NOMO-1 treated with DMSO at 0.1 percent for 48 hours (cell line): ENCODE data around the gene MKLN1.
A peak's percentile ranks its signal among the peaks of the same experiment; 100 is the strongest.
"Not testable (repeated sequence)": the region's sequence is repeated elsewhere in the genome, so short reads cannot be mapped to it uniquely, and the experiment has no call there.

Source experiments
- DNase-seq: peaks from one replicate; lab custom pipeline; 2025; ENCODE audit not compliant: unreplicated experiment; lab: John Stamatoyannopoulos, UW

MKLN1 gene

DNA sequence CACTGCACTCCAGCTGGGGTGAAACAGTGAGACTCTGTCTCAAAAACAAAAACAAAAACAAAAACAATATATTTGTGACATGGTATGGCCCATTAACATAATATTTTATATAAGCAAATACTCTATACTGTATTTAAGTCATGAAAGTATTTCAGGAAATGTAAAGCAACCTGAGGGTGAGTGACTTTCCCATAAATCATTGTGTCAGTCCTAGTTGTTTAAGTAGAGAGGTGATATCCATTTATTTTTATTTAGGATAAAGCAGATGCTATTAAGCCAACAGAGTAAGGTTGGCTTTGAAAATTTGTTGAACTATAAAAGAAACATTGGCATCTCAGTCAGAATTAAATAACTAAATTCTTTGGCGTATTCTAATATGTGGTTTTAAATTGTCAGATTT is 60.5 kb downstream of the MKLN1 start:
- DNase-seq: no peak

DNA sequence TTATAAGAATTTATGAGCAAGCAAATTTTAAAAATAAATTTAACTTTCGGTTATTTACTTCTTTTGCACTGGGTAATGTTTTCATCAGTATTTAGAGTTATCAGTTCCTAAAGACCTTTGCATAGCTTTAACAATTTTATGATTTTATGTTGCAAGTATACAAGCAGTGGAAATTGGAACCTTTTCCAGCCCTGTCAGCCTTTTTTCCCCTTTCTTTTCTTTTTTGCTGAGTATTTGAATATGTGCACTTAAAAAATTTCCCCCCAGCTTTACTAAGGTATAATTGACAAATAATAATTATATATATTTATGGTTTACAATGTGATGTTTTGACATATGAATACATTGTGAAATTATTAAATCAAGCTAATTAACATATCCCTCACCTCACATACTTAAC is 62.6 kb downstream of the MKLN1 start:
- no peak for DNase-seq

GRCh38 chr7:131391145-131391544 is 63.5 kb downstream of the MKLN1 start:
- no peak for DNase-seq

GRCh38 chr7:131400681-131401176 is 73.1 kb downstream of the MKLN1 start:
- no peak for DNase-seq

GRCh38 chr7:131401194-131401593 is 73.5 kb downstream of the MKLN1 start:
- DNase-seq: no peak

DNA sequence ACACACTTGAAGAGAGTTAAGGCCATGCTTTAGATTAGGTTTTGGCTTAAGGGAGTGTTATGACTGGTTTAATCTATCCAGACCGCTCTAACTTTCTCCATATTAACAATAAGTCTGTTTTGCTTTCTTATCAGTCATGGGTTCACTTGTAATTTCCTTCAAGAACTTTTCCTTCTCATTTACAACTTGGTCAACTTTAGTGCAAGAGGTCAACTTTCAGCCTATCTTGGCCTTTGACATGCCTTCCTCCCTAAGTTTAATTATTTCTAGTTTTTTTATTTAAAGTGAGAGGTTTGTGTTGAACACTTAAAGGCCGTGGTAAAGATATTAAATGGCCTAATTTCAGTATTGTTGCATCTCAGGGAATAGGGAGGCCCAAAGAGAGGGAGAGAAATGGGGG is 75.6 kb downstream of the MKLN1 start:
- DNase-seq: no peak

DNA sequence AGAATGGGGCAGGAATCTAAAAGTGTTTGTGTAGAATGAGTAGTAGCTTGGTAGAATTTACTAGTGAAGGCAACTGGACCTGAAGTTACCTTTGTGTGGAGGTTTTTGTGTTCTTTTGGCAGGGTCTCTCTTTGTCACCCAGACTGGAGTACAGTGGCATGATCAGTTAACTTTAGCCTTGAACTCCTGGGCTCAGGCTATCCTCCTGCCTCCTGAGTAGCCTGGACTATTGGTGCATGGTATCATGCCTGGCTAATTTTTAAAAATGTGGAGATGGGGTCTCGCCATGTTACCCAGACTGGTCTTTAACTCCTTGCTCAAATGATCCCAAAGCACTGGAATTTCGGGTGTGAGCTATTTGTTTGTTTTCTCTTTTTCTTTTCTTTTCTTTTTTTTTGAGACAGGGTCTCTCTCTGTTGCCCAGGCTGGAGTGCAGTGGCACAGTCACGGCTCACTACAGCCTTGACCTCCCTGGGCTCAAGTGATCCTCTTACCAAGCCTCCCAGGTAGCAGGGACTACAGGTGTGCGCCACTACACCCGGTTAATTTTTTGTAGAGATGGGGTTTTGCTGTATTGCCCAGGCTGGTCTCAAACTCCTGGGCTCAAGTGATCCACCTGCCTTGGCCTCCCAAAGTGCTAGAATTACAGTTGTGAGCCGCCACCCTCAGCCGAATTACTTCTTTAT is 76.7 kb downstream of the MKLN1 start:
- DNase-seq: no peak

GRCh38 chr7:131409129-131409766 is 81.6 kb downstream of the MKLN1 start:
- DNase-seq: no peak

DNA sequence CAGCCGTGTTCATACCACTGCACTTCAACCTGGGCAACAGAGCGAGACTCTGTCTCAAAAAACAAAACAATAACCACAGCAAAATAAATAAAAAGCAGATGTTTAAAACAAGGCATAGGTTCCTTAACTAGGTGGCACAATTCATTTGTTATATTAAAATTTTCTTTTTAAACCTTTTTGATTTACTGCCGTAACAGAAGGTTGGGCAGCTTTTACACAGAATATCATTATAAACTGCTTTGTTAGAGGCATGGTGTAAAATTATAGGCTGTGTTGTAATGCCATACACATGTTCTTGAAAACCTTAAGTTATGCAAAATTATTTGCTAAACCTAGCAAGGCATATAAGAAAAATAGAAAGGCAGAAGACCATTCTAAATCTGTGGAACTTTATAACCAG is 84.4 kb downstream of the MKLN1 start:
- no peak for DNase-seq

DNA sequence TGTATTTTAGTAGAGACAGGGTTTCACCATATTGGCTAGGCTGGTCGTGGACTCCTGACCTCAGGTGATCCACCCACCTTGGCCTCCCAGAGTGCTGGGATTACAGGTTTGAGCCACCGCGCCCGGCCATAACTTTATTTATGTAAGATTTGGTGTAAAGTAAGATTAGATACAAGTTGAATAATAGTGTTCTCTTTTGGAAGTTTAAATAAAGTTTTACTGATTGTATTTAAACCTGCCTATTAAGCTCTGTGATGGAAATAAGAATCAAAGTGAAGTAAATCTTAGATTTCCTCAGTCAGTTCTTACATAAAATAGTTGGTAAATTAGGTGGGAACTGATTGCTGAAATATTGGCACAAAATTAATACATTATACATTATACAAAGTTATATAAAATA is 86.0 kb downstream of the MKLN1 start:
- DNase-seq: no peak

GRCh38 chr7:131424219-131424822 is 96.6 kb downstream of the MKLN1 start:
- DNase-seq: peak; percentile 11

DNA sequence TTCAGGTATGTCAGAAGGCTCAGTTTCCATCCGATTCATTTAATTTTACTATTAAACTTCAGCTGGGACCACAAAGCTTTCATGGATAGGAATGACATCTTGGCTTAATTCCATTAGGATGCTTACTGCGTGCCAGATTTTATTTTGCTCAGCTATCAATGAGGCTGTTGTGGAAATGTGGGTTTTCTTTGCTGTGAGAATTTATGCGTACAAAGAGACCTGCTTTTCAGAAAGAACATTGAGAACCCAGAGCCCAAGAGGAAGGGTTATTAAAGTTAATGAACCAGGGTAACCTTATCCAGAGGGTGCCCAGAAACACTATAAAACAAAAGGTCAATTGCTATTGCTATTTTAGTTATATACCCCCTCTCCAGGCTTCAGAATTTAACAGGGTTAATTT is 98.3 kb downstream of the MKLN1 start:
- no peak for DNase-seq

- DNase-seq: not testable (repeated sequence)
Observed at GRCh38 chr7:131430826-131431225, 103.2 kb downstream of the MKLN1 start.

- no peak for DNase-seq
Observed at GRCh38 chr7:131431289-131431688, 103.6 kb downstream of the MKLN1 start.

- no peak for DNase-seq
Observed at GRCh38 chr7:131431756-131432155, 104.1 kb downstream of the MKLN1 start.

GRCh38 chr7:131436384-131436783 is 108.7 kb downstream of the MKLN1 start:
- no peak for DNase-seq

- no peak for DNase-seq
Observed at GRCh38 chr7:131438969-131439368, 111.3 kb downstream of the MKLN1 start.

DNA sequence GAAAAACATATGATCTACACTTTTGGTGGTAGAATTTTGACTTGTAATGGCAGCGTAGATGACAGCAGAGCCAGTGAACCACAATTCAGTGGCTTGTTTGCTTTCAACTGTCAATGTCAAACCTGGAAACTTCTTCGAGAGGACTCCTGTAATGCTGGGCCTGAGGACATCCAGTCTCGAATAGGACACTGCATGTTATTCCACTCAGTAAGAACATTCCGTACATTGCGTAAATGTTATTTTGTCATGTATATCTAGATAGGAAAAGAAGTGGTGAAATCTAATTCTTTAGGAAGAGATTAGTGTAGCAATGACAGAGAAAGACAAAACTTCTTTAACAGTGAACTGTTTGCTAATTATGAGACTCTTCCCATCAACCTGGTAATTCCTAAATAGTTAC is 115.8 kb downstream of the MKLN1 start:
- DNase-seq: no peak

GRCh38 chr7:131444683-131445082 is 117.0 kb downstream of the MKLN1 start:
- no peak for DNase-seq

GRCh38 chr7:131449373-131449902 is 121.8 kb downstream of the MKLN1 start:
- DNase-seq: no peak

DNA sequence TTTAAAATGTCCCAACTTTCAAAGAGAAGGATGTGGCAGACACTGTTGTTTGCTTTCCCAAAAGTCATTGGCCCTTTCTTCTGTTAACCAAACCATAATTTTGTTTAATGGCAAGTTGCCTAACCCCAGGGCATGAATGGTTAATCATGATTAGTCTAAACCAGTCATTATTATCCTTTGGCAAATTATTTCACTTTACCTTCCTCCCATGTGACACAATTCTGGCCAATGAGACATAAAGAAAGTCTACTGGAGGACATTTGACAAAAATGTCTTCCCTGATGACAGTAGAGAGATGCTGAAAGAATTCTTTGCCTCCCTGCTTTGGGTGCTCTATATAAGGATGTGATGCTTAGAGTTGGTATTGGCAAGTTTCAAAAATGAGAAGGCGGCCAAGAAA is 126.8 kb downstream of the MKLN1 start:
- DNase-seq: no peak

DNA sequence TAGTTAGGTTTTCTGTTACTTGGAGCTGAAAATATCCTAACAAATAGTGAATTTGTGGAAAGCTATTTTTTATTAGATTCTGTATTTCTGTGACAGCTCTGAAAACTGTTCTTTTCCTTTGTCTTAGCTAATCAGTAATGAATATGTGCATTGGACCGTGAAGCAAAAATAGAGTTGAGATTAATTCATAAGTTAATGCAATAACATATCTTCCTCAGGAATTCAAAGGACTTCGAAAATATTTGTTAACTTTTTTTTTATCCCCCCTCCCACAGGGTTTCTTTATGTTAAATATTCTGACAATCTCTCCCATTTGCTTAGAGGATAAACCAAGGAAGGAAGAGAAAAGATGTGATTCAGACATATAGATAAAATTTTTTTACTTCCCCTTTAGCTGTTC is 127.3 kb downstream of the MKLN1 start:
- peak; percentile 0 for DNase-seq
